HepG2 (cell line): ENCODE results near the gene CACNA2D3. TPM values are rescaled to one million over a fixed set of nuclear protein-coding genes. Genes with fewer than 3 reads are reported as not detected.

Source experiments
- ATAC-seq: fragments of 200-7000 bp; cut with Tn5 transposase; 3 replicates; pipeline ENCODE4 v1.9.1; 2020; ENCODE audit warnings: mild to moderate bottlenecking, moderate library complexity
- BruUV-seq: library from RNA; stranded (reverse); fragments of 400-500 nt; replicated peaks from 2 replicates; lab custom pipeline; 2021; lab: Mats Ljungman, UMichigan
- CTCF ChIA-PET: fragments of 300-600 bp; formaldehyde crosslinking; extraction: SDS; loops from one replicate; lab custom pipeline; 2021; ENCODE audit warnings: low total read pairs, inconsistent platforms, low intra/inter-chr PET ratio; lab: Yijun Ruan, JAX
- POLR2A ChIA-PET: fragments of 350-600 bp; sonication (Branson Sonifier 250); formaldehyde crosslinking; loops from one replicate; lab custom pipeline; 2020; ENCODE audit warnings: antibody characterized with exemption, inconsistent platforms; lab: Yijun Ruan, JAX
- DNase-seq: peaks from one replicate; pipeline ENCODE4 v3.0.0-alpha.2; 2015; ENCODE audit warnings: low spot score
- FAIRE-seq: peaks from 3 replicates; lab custom pipeline; 2011; peaks lifted over from hg19 to GRCh38; lab: Jason Lieb, UNC
- H2AFZ ChIP-seq: one replicate; pipeline ENCODE4 v1.6.1; 2011; ENCODE audit warnings: low read length, inconsistent platforms
- H3K27ac ChIP-seq: fragments of 300-600 bp; 3 replicates; pipeline ENCODE4 v1.8.0; 2011; ENCODE audit warnings: mixed run types, mild to moderate bottlenecking, mixed read lengths, low read length, inconsistent platforms; ENCODE audit not compliant: insufficient read depth; ENCODE audit errors: extremely low read length
- H3K27me3 ChIP-seq, 2 experiments: fragments of 200-600 bp in 1 of 2; 2 replicates in 1 of 2; 3 replicates in 1 of 2; pipeline versions ENCODE4 v1.6.0 to v1.8.0; 2011; ENCODE audit warnings: low read length in 2 of 2, mild to moderate bottlenecking in 2 of 2, moderate library complexity in 2 of 2, inconsistent platforms in 1 of 2; ENCODE audit not compliant: insufficient read depth in 2 of 2, control insufficient read depth in 1 of 2
- H3K36me3 ChIP-seq, 2 experiments: fragments of 200-600 bp in 1 of 2; replicated peaks in 1 of 2; 2 replicates in 1 of 2; 3 replicates in 1 of 2; pipeline versions ENCODE4 v1.5.1 to v1.8.0; 2011; ENCODE audit warnings: low read length in 2 of 2, inconsistent platforms in 1 of 2; ENCODE audit not compliant: insufficient read depth in 2 of 2, control insufficient read depth in 1 of 2
- H3K4me1 ChIP-seq: 2 replicates; pipeline ENCODE4 v1.5.1; 2012; ENCODE audit warnings: low read length, inconsistent platforms; ENCODE audit not compliant: insufficient read depth
- H3K4me2 ChIP-seq: 2 replicates; pipeline ENCODE4 v1.6.0; 2011; ENCODE audit warnings: low read depth, low read length, inconsistent platforms
- H3K4me3 ChIP-seq, 3 experiments: fragments of 200-600 bp in 1 of 3; sonication (generic), shearing (Covaris generic) in 1 of 3; replicated peaks in 1 of 3; 2 replicates each; pipeline ENCODE4 v1.5.1; 2011 to 2016; ENCODE audit warnings: low read length in 3 of 3, inconsistent platforms in 2 of 3, low read depth in 2 of 3, mild to moderate bottlenecking in 2 of 3, control low read depth in 1 of 3, mixed read lengths in 1 of 3; ENCODE audit not compliant: insufficient read depth in 1 of 3
- H3K79me2 ChIP-seq: one replicate; pipeline ENCODE4 v1.6.1; 2011; ENCODE audit warnings: low read length, inconsistent platforms; ENCODE audit not compliant: insufficient read depth
- H3K9ac ChIP-seq: 2 replicates; pipeline ENCODE4 v1.6.0; 2011; ENCODE audit warnings: mild to moderate bottlenecking, low read depth, low read length, inconsistent platforms; ENCODE audit not compliant: insufficient read depth
- H3K9me3 ChIP-seq: 2 replicates; pipeline ENCODE4 v1.5.1; 2012; ENCODE audit warnings: mild to moderate bottlenecking, low read length
- H4K20me1 ChIP-seq: 2 replicates; pipeline ENCODE4 v1.6.0; 2011; ENCODE audit warnings: inconsistent platforms, mild to moderate bottlenecking, low read length, moderate library complexity; ENCODE audit not compliant: insufficient read depth
- GATA4 ChIP-seq: sonication (generic); IDR thresholded peaks from 2 replicates; pipeline ENCODE4 v1.6.1; 2016; ENCODE audit warnings: antibody characterized with exemption, low read depth, borderline replicate concordance
- HOXA3 ChIP-seq: sonication (generic); formaldehyde crosslinking; IDR thresholded peaks from 2 replicates; pipeline ENCODE4 v1.5.0; 2020; ENCODE audit warnings: missing genetic modification reagents
- ZNF280B ChIP-seq: sonication (generic); formaldehyde crosslinking; IDR thresholded peaks from 2 replicates; pipeline ENCODE4 v1.5.0; 2020; ENCODE audit warnings: missing genetic modification reagents, mild to moderate bottlenecking, borderline replicate concordance
- ZNF451 ChIP-seq: sonication (generic); formaldehyde crosslinking; IDR thresholded peaks from 2 replicates; pipeline ENCODE4 v1.5.0; 2020; ENCODE audit warnings: mild to moderate bottlenecking, missing genetic modification reagents
- ZNF574 ChIP-seq: sonication (generic); formaldehyde crosslinking; IDR thresholded peaks from 2 replicates; pipeline ENCODE4 v1.4.0; 2020; ENCODE audit warnings: missing genetic modification reagents
- WGBS: methylation state at CpG from one replicate; pipeline ENCODE4 v1.1.6; 2017; ENCODE audit warnings: low lambda C conversion rate; 5-methylcytosine and 5-hydroxymethylcytosine counted together
- in situ Hi-C: cut with HindIII; loops from 2 replicates; pipeline ENCODE4 v1.10.0; 2017; ENCODE audit warnings: low pct_unique_long_range_greater_than_20kb; ENCODE audit not compliant: extremely low pct_ligation_motif_present
- intact Hi-C: fragments of 100-400 bp; cut with micrococcal nuclease; formaldehyde crosslinking; loops from one replicate; pipeline ENCODE4 v1.10.0; 2022; ENCODE audit not compliant: unreplicated experiment
- polyA plus RNA-seq, 8 experiments: library from polyadenylated mRNA; depleted of rRNA in 3 of 8; stranded (reverse) in 7 of 8; unstranded in 1 of 8; fragments of >200 nt; fragmentation: Illumina TruSeq in 4 of 8; extraction: Trizol in 4 of 8; gene quantifications; 2 replicates each; pipeline versions ENCODE4 v1.2.1 to v1.2.3, GENCODE V29; 2011 to 2016; ENCODE audit warnings: low read depth in 4 of 8, missing spikeins in 1 of 8, mixed read lengths in 1 of 8; ENCODE audit not compliant: insufficient read depth in 1 of 8
- total RNA-seq, 5 experiments: library from RNA; depleted of rRNA; stranded (reverse); fragments of >200 nt; fragmentation: Illumina TruSeq; extraction: Trizol; gene quantifications; 2 replicates each; pipeline ENCODE4 v1.2.3, GENCODE V29; 2016; ENCODE audit warnings: low read depth in 1 of 5
- TF ChIP-seq, protein P1 (sequence below): sonication (generic); formaldehyde crosslinking; conservative IDR thresholded peaks from 2 replicates; pipeline ENCODE4 v1.4.0; 2020; ENCODE audit warnings: missing genetic modification reagents

The CACNA2D3 gene
- total and polyA plus RNA-seq, 2 of the 13 experiments (the other 11 are each of a cell fraction or from before 2014, with no cell fraction given): not detected

GRCh38 chr3:54527953-54528352 is 405.6 kb downstream of the CACNA2D3 start:
- in situ Hi-C loops: no loop called here
- TF ChIP-seq ZNF451: no peak
- no peak for TF ChIP-seq GATA4
- TF ChIP-seq ZNF574 (CRISPR knock-in tag): no peak
- no peak for TF ChIP-seq HOXA3 (CRISPR knock-in tag)
- TF ChIP-seq ZNF280B (CRISPR knock-in tag): no peak
- TF ChIP-seq, protein P1, sequence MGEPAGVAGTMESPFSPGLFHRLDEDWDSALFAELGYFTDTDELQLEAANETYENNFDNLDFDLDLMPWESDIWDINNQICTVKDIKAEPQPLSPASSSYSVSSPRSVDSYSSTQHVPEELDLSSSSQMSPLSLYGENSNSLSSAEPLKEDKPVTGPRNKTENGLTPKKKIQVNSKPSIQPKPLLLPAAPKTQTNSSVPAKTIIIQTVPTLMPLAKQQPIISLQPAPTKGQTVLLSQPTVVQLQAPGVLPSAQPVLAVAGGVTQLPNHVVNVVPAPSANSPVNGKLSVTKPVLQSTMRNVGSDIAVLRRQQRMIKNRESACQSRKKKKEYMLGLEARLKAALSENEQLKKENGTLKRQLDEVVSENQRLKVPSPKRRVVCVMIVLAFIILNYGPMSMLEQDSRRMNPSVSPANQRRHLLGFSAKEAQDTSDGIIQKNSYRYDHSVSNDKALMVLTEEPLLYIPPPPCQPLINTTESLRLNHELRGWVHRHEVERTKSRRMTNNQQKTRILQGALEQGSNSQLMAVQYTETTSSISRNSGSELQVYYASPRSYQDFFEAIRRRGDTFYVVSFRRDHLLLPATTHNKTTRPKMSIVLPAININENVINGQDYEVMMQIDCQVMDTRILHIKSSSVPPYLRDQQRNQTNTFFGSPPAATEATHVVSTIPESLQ (CRISPR knock-in tag): no peak
- TF ChIP-seq, all 625 proteins: peak for 0
- POLR2A ChIA-PET: no interaction called here
- CTCF ChIA-PET: no interaction called here
- ATAC-seq (no peak), FAIRE-seq (no peak), DNase-seq (no peak)
- H3K4me1 ChIP-seq: no peaks in the 10 kb centered on the region
- no peak overlapping the region for H2AFZ ChIP-seq
- no peaks in the 10 kb centered on the region; the same call in 1 of the 2 replicates for H3K9me3 ChIP-seq
- peaks cover 0 to 4% of the 10 kb centered on the region in 2 experiments; a peak in 1 of 5 replicates for H3K27me3 ChIP-seq
- H3K9ac ChIP-seq: no peak overlapping the region
- H4K20me1 ChIP-seq: no peaks in the 10 kb centered on the region
- 2% methylated on average over 2 of the region's 2 CpGs for WGBS
- H3K4me2 ChIP-seq: no peak overlapping the region
- intact Hi-C loops: no loop called here
- no peak overlapping the region for H3K4me3 ChIP-seq
- H3K27ac ChIP-seq: no peak overlapping the region
- no TSS peak for BruUV-seq
- no peaks in the 10 kb centered on the region for H3K79me2 ChIP-seq
- H3K36me3 ChIP-seq: no peaks in the 10 kb centered on the region
